GM19324 (cell line): ENCODE measurements around the gene DGKG.

Source experiments
- ATAC-seq: cut with Tn5 transposase; IDR thresholded peaks from one replicate; pipeline ENCODE4 v1.9.1; 2021; ENCODE audit warnings: mild to moderate bottlenecking, moderate library complexity; ENCODE audit not compliant: unreplicated experiment, low FRiP score

The DGKG gene

GRCh38 chr3:186247821-186248814 lies 113.9 kb downstream of the DGKG start:
- no peak for ATAC-seq

GRCh38 chr3:186246941-186247340 lies 115.1 kb downstream of the DGKG start:
- ATAC-seq: no peak

GRCh38 chr3:186244016-186244415 lies 118.0 kb downstream of the DGKG start:
- no peak for ATAC-seq

- no peak for ATAC-seq
Observed at GRCh38 chr3:186241910-186242821, 119.9 kb downstream of the DGKG start.

- ATAC-seq: no peak
Observed at GRCh38 chr3:186239321-186239720, 122.7 kb downstream of the DGKG start.

GRCh38 chr3:186237915-186238314 lies 124.1 kb downstream of the DGKG start:
- no peak for ATAC-seq

- no peak for ATAC-seq
Observed at GRCh38 chr3:186236357-186237020, 125.5 kb downstream of the DGKG start.

GRCh38 chr3:186235554-186235953 lies 126.5 kb downstream of the DGKG start:
- peak; percentile 62 for ATAC-seq

- no peak for ATAC-seq
Observed at GRCh38 chr3:186234152-186234551, 127.9 kb downstream of the DGKG start.

GRCh38 chr3:186226482-186226881 lies 135.6 kb downstream of the DGKG start:
- ATAC-seq: no peak

- no peak for ATAC-seq
Observed at GRCh38 chr3:186225603-186226002, 136.4 kb downstream of the DGKG start.

GRCh38 chr3:186224041-186224610 lies 137.9 kb downstream of the DGKG start:
- no peak for ATAC-seq

- ATAC-seq: no peak
Observed at GRCh38 chr3:186223476-186223875, 138.6 kb downstream of the DGKG start.

GRCh38 chr3:186221760-186222378 lies 140.2 kb downstream of the DGKG start:
- ATAC-seq: no peak

- no peak for ATAC-seq
Observed at GRCh38 chr3:186220911-186221645, 141.0 kb downstream of the DGKG start.

- ATAC-seq: no peak
Observed at GRCh38 chr3:186220365-186220764, 141.7 kb downstream of the DGKG start.

- ATAC-seq: no peak
Observed at GRCh38 chr3:186219211-186219638, 142.8 kb downstream of the DGKG start.

GRCh38 chr3:186218421-186218820 lies 143.6 kb downstream of the DGKG start:
- ATAC-seq: no peak

GRCh38 chr3:186217820-186218164 lies 144.2 kb downstream of the DGKG start:
- ATAC-seq: no peak
